GM21423 (cell line): ENCODE measurements around the gene PUDP.

Source experiments
- ATAC-seq: cut with Tn5 transposase; IDR thresholded peaks from one replicate; pipeline ENCODE4 v1.9.1; 2021; ENCODE audit warnings: mild to moderate bottlenecking, moderate library complexity; ENCODE audit not compliant: unreplicated experiment

Gene PUDP

DNA sequence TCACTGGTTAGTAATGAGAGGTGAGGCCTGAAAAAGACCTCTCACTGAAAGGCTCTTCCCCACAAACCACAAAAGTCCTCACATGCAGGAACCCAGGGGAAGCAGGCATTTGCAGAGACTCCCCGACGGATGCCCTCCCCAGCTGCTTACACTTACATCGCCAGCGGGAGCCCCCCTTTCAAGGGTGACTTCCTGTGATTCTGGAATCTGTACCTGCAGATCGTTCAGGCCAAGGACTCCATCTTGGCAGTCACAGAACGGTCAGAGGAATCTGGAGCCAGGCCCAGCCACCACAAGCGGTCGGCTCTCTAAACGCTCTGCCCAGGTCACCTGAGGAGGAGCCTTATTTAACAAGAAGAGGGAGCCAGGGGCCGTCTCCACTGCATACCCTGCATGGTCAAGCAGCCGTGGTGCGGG is 71.7 kb downstream of the PUDP start:
- ATAC-seq: peak; percentile 76

DNA sequence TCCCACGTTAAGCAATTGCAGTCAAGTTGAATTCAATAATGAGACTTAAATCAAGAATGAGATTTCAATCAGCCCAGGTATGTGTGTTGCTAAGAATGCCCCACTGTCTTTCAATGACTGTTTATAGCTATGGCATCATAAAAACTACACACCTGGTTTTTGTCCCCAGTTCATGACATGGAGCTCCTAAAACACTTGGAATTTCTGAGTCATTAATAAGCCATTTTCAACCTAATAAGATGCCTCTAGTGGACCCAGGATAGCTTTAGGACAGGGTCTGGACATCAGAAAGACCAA is 73.1 kb downstream of the PUDP start:
- ATAC-seq: no peak

DNA sequence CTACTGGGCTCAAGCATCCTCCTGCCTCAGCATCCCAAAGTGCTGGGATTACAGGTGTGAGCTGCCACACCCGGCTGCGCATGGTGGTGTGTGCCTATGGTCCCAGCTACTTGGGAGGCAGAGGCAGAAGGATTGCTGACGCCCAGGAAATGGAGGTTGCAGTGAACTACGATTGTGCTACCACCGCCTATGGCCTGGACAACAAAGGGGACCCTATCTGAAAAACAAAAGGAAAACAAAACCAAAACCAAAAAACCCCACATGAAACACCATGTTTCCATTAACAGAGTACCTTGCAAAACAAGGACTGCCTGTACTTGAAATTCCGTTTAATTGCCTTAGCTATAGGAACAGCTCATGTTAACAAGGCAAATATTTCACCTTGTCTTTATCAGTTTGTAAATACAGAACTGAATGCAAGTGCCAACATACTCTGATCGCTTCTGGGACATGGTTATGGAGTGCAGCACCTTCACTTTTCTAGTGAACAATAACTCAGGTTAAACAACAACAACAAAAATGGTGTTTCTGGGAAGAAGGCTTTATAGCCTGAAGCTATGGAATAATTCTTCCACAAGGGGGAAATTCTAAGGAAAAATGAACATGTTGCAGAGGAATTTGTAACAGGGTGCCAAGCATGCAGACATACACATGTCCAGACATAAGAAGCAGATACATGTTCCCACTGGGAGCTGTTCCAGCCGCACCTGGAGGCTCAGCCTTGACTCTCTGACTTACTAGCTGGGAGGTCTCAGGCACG is 73.6 kb downstream of the PUDP start:
- ATAC-seq: no peak

GRCh38 chrX:7073336-7073735 is 74.6 kb downstream of the PUDP start:
- no peak for ATAC-seq

GRCh38 chrX:7072856-7073255 is 75.1 kb downstream of the PUDP start:
- ATAC-seq: no peak

GRCh38 chrX:7071390-7071789 is 76.6 kb downstream of the PUDP start:
- ATAC-seq: no peak

- no peak for ATAC-seq
Observed at GRCh38 chrX:7069556-7069955, 78.4 kb downstream of the PUDP start.

GRCh38 chrX:7068939-7069367 is 79.0 kb downstream of the PUDP start:
- peak; percentile 63 for ATAC-seq

GRCh38 chrX:7067256-7067655 is 80.7 kb downstream of the PUDP start:
- ATAC-seq: no peak

DNA sequence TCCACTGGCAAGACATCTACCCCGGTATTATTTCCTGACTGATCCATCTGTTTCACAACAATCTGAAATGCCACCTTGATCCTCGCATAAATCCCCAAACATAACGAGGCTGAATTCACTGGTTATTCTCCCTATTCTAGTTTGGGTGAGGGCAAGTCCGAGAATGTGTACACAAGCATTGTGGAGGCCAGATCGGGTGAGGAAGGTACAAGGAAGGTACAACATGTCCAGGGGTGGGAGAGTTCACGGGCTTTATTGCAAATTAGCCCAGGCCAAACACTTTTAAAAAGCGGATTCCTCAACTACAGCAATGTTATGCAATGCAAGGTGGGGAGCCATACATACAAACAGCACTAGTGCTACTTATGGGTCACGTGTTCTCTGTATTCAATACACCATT is 82.5 kb downstream of the PUDP start:
- ATAC-seq: no peak

GRCh38 chrX:7062903-7063302 is 85.0 kb downstream of the PUDP start:
- ATAC-seq: no peak

DNA sequence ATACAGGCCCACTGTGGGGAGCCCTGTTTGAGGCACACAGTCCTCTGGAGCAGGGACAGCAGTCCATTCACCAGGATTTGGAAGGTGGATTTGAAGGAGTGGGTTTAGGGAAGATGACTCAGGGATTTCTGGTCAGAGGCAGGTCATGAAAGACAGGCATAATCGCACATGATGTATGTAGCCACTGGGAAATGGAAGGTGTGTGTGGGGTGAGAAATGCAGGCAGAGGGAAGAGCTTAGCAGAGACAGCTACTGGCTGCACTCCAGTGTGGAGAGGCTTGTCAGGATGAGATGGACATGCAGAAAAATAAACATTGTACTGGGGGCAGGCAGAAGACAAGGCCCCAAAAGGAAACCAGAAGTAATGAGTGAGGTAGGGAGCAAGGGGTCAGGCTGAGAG is 85.7 kb downstream of the PUDP start:
- ATAC-seq: no peak

DNA sequence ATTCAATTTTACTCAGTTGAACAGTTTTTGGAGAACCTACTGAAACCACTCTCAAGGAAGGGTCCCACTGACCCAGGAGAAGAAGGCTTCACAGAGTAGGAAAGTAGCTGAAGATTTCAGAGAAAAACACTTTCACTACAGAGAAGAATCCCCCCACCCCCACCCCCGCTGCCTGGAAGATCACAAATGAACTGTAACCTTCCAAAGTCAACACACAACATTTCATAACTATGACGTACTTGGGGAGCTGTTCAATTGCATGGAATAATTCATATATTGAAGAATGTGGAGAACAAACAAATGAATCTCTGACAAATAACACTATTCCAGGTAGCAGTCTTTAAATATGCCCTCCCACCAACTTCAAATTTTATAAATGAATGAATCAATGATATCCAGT is 86.5 kb downstream of the PUDP start:
- ATAC-seq: no peak

DNA sequence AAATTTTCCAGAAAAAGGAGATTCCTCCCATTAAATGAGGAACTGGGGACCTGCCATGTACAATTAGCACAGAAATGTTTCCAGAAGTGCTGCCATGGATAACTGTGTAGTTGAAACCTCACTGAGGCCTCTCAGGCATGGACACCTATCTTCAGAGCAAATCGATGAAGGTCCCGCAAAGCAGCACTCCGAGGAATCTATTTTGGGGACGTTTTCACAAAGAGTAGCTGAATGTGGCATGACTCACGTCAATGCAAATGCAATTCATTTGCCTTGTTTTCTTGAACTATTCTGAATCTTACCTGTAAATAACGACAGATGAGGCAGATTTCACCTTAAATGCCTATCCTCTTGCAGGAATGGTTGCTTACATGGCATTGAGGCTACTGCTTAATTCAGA is 87.5 kb downstream of the PUDP start:
- ATAC-seq: no peak

DNA sequence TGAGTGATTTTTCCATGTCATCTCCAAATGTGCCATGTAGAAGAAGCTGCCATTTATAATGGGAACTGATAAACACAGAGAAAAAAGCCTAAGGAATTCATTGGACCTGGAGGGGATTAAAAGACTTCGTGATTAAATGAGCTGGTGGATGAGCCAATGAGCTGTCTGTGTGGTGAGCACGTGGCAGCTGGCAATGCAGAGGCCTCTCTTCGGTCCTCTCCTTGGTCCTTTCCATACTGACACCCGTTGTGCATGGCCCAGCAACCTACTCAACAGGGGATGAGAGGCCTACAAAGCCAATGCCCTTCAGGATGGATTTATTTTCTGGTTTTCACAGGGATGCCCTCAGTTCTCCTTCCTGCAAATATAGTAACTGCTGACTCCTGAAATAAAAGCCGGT is 88.1 kb downstream of the PUDP start:
- no peak for ATAC-seq

DNA sequence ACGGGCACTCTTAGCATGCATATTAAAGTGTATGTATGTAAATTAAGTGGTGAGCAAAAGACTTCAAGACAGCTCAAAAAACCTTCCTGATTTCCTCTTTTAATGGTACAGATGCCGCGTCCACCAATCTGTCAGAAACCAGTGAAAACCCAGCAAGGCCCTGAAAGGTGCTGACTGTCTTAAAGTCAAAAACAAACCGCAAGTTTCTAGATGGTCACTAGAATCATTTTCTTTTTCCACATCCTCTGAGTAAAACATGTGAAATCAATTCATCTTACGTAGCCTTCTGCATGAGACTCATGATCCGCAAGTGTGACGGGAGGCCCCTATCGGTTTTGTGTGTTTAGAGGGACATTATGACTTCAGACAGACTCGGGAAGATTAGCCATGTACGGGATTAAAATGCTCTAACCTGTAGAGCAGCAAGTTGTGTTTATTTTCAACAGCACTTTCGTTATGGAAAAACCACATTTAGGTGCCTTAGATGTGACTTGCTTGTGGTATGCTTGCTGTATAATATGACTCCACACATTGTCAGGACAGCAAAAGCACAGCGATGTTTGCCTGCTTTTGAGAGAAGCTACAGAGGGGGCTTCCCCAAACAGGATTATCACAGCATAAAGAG is 88.6 kb downstream of the PUDP start:
- ATAC-seq: peak; percentile 93

- ATAC-seq: no peak
Observed at GRCh38 chrX:7055386-7056137, 92.4 kb downstream of the PUDP start.

DNA sequence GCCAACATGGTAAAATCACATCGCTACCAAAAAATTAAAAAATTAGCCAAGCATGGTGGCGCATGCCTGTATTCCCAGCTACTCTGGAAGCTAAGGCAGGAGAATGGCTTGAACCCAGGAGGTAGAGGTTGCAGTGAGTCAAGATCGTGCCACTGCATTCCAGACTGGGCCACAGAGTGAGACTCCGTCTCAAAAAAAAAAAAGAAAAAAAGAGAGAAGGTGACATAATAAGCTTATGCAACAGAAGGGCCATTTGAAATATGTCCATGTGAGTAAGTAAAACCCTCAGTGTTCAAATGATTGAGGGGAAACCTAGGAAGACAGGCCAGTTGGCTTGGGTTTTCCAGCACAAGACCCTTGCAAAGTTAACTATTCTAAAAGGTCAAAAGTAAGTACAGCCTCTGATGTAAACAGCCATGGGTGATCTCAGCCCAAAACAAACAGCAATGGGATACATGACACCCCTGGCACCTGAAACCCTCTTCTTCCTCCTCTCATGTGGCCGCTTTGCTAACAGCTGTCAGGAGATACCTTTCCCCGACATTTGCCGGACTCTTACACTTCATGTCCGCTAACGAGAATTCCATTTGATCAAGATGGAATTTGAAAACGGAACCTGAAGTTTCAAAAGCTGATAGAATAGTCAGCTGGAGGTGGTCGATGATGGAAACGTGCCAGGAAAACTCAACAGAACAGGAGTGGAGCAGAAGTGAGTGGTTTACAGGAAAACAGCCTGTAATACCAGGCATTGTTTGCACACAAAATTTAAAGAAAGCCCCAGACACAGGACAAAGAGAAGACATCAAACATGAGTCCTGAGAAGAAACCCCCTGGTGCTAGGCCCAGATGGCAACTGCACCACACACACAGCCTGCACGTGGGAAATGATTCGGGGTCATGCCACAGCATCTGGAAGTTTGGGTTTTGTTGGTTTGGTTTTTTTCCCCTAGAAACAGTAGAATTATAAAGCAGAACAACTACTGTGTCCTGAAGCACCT is 93.4 kb downstream of the PUDP start:
- ATAC-seq: no peak

GRCh38 chrX:7052541-7052940 is 95.4 kb downstream of the PUDP start:
- no peak for ATAC-seq

DNA sequence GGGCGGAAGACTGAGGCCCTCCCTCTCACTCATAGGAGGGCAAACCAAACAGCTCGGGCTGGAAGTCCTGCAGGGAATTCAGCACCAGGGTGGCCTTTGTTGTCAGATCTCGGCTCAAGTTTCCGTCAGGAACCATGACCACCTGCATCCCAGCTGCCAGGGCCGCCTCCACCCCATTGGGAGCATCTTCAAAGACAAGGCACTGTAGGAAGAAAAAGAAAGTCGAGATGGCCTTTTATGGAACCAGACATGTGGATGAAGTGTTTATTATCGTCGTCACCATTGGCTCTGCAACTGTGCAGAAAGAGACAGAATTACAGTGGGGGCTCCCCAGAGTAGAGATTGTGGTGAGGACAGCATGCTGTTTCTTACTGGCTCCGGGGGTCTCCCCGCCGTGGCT is 97.7 kb downstream of the PUDP start:
- ATAC-seq: no peak

DNA sequence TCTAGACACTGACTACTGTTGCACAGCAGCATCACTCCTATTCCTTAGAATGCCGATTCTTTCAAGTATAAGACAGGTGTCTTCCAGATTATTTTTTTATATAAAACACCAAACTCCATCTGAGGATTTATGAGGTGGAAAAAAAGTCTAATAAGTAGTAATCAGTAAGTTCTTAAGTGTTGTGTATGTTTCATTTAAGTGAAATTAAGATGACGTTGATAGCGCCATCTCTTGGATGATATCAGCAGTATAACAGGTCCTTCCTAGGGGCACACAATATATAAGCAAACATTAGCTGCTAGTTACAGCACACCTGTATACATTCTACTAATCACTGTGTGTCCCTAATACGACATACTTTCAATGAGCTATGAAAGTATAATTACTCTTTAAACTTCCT is 100.0 kb downstream of the PUDP start:
- no peak for ATAC-seq
